ENCODE measurements around the gene CALN1.

CALN1 gene

DNA sequence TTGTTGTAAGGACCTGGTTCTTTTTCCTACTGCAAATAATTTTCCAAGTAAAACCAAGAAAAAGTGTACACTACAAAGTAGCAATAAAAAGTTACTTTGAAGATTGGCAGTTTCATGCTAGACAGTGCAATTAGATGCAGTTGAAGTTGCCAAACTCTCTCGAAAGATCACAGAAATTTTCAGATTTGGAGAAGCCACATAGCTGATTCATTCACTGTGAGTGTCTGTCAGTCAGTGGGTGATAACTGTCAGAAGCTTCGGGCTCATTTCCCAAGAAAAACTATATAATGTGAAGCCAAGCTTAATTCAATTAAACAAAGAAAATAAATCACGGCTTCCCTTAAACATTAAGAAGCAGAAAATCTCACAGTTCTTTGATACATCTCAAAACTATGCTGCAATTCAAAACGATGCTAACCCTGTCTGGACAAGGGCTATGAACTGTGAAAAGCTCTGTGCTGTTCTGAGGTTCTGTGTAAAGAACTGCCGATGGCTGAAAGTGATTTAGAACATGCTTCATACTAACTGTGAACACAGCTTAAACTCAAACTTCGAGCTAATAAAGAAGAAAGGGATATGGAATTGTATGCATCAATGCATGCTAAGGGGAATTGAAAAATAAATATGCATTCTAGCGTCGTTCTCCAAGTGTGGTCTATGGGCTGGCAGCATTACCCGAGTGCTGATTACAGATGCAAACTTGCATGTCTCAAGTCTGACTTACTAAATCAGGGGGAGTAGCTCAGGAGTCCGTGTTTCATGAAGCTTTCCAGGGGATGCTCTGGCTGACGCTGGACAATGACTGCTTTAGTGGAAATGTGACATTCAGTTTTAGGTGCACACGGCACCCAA, 557.4 kb downstream of the CALN1 start:
- 94% methylated on average over 10 of the region's 12 CpGs for WGBS (ENCODE audit: insufficient coverage)
- CTCF ChIA-PET, result interaction anchor here (0.5 to 5.4 kb wide), 5 partner anchors 8 to 640 kb away, joined by 3 to 20 read pairs (median 5); no protein-coding TSS in a partner anchor
- POLR2A ChIA-PET, result interaction anchor here (0.6 kb wide), 1 partner anchor 488 kb away, joined by 3 read pairs; no protein-coding TSS in a partner anchor
- Histone ChIP-seq H3K9me3 (ENCODE audit: control extremely low read depth in 1 of 5, control insufficient read depth in 4 of 5, insufficient read depth in 2 of 5, low read depth in 1 of 5, low read length in 4 of 5) (no peaks in the 10 kb centered on the region), H3K27me3 (replicated peaks in 2 of 5; ENCODE audit: control insufficient read depth in 4 of 5, insufficient read depth in 5 of 5, low read length in 4 of 5) (no peaks in the 10 kb centered on the region), H3K4me1 (ENCODE audit: control extremely low read depth in 1 of 4, control insufficient read depth in 4 of 4, insufficient read depth in 4 of 4, low read length in 3 of 4) (no peaks in the 10 kb centered on the region), H3K27ac (ENCODE audit: insufficient read depth in 1 of 2, low read depth in 1 of 2, low read length in 2 of 2, poor library complexity in 1 of 2, severe bottlenecking in 2 of 2) (no peak overlapping the region), H3K36me3 (ENCODE audit: control insufficient read depth in 4 of 4, insufficient read depth in 4 of 4, low read length in 3 of 4) (peaks cover 0 to 15% (median under 1%) of the 10 kb centered on the region in 4 experiments), H3K4me3 (ENCODE audit: control insufficient read depth in 1 of 7, extremely low read depth in 1 of 7, insufficient read depth in 4 of 7, low read depth in 2 of 7, low read length in 6 of 7) (no peak overlapping the region)
- no peak for DNase-seq

DNA sequence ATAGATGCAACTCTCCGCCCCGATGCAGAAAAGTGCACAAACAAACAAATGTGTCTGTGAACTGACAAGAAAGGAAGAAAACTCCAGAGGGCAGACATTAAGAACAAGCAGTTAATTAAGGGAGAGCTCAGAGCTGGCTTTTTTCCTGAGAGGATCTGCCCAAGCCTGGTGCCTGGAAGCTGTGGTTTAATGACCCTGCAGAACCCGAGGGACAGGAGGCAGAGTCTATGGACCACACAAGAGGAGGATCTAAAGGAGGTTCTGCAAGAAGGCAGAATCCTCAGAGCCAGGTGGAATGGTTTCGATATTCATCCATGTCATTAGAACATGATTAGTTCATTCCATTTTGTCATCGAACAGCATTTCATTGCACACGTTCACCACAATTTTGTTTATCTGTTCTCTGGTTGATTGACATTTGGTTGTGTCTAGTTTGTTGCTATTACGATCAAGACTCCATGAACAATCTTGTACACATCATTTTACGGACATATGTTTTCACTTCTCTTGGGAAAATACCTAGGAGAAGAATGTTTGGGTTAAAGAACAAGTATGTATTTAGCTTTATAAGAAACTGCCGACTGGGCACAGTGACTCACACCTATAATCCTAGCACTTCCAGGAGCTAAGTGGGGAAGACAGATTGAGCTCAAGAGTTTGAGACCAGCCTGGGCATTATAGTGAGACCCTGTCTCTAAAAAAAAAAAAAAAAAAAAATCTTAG, 560.2 kb downstream of the CALN1 start:
- H3K27me3 ChIP-seq (replicated peaks in 2 of 5; ENCODE audit: control insufficient read depth in 4 of 5, insufficient read depth in 5 of 5, low read length in 4 of 5), result no peaks in the 10 kb centered on the region
- ChIA-PET POLR2A (no interaction called here), CTCF (interaction anchor here (0.6 to 5.4 kb wide), 3 partner anchors 7 to 203 kb away, joined by 3 to 20 read pairs (median 3); no protein-coding TSS in a partner anchor)
- H3K4me1 ChIP-seq (ENCODE audit: control extremely low read depth in 1 of 4, control insufficient read depth in 4 of 4, insufficient read depth in 4 of 4, low read length in 3 of 4), result no peaks in the 10 kb centered on the region
- H3K4me3 ChIP-seq (ENCODE audit: control insufficient read depth in 1 of 7, extremely low read depth in 1 of 7, insufficient read depth in 4 of 7, low read depth in 2 of 7, low read length in 6 of 7), result no peak overlapping the region
- WGBS (ENCODE audit: insufficient coverage), result 81% methylated on average over 3 of the region's 9 CpGs
- H3K27ac ChIP-seq (ENCODE audit: insufficient read depth in 1 of 2, low read depth in 1 of 2, low read length in 2 of 2, poor library complexity in 1 of 2, severe bottlenecking in 2 of 2), result no peak overlapping the region
- peaks cover 0 to 8% (median 2%) of the 10 kb centered on the region in 5 experiments for H3K9me3 ChIP-seq (ENCODE audit: control extremely low read depth in 1 of 5, control insufficient read depth in 4 of 5, insufficient read depth in 2 of 5, low read depth in 1 of 5, low read length in 4 of 5)
- peaks cover 0 to 5% (median under 1%) of the 10 kb centered on the region in 4 experiments for H3K36me3 ChIP-seq (ENCODE audit: control insufficient read depth in 4 of 4, insufficient read depth in 4 of 4, low read length in 3 of 4)
- no peak for DNase-seq

DNA sequence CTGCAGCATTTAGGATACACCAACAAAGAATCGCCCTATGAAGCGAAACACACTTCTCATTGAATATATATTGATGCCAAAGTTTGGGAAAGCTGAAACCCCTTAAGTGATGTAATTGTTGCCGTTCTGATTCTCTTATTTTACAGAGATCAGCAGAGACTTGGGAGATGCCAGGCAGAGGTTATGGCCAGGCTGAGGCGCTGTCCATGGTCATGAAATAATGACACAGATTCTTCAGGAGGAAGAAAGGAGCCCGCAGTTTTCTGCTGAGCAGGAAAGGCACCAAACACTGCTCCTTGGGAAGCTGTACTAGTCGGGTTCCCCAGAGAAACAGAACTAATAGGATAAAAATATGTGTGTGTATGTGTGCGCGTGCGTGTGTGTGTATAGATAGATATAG, 566.0 kb downstream of the CALN1 start:
- Histone ChIP-seq H3K36me3 (ENCODE audit: control insufficient read depth in 4 of 4, insufficient read depth in 4 of 4, low read length in 3 of 4) (peaks cover 0 to 5% (median 4%) of the 10 kb centered on the region in 4 experiments), H3K9me3 (ENCODE audit: control extremely low read depth in 1 of 5, control insufficient read depth in 4 of 5, insufficient read depth in 2 of 5, low read depth in 1 of 5, low read length in 4 of 5) (peaks cover 0 to 9% (median 2%) of the 10 kb centered on the region in 5 experiments), H3K27ac (ENCODE audit: insufficient read depth in 1 of 2, low read depth in 1 of 2, low read length in 2 of 2, poor library complexity in 1 of 2, severe bottlenecking in 2 of 2) (no peak overlapping the region), H3K4me1 (ENCODE audit: control extremely low read depth in 1 of 4, control insufficient read depth in 4 of 4, insufficient read depth in 4 of 4, low read length in 3 of 4) (peaks cover 0 to 8% (median 5%) of the 10 kb centered on the region in 4 experiments), H3K4me3 (ENCODE audit: control insufficient read depth in 1 of 7, extremely low read depth in 1 of 7, insufficient read depth in 4 of 7, low read depth in 2 of 7, low read length in 6 of 7) (no peak overlapping the region), H3K27me3 (replicated peaks in 2 of 5; ENCODE audit: control insufficient read depth in 4 of 5, insufficient read depth in 5 of 5, low read length in 4 of 5) (no peaks in the 10 kb centered on the region)
- WGBS (ENCODE audit: insufficient coverage), result 98% methylated on average over 5 of the region's 9 CpGs
- ChIA-PET POLR2A (interaction anchor here (0.5 kb wide), 1 partner anchor 46 kb away, joined by 3 read pairs; no protein-coding TSS in a partner anchor), CTCF (interaction anchor here (3.5 kb wide), 1 partner anchor 8 kb away, joined by 20 read pairs; no protein-coding TSS in a partner anchor)
- peak in 2 of 3 donors; percentile 41 to 53 for DNase-seq

DNA sequence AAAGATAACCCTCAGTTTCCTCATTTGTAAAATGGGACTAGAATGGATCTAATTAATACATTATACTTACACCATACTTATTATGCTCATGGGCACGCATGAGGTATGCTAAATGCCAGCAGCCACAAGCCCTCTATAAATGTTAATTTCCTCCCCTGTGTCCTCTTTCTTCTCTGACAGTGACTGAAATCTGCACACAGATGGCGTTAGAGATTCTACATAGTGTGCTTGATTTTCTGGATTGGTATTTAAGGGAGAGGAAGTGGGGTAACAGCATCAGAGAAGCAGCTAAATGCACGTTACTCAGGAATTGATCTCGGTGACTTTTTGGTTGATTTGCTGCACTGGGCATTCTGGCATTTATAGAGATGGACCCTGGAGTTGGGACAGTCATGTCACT, 568.5 kb downstream of the CALN1 start:
- peaks cover 0 to 5% (median 4%) of the 10 kb centered on the region in 4 experiments for H3K36me3 ChIP-seq (ENCODE audit: control insufficient read depth in 4 of 4, insufficient read depth in 4 of 4, low read length in 3 of 4)
- ChIA-PET POLR2A (interaction anchor here (0.5 kb wide), 1 partner anchor 63 kb away, joined by 3 read pairs; no protein-coding TSS in a partner anchor), CTCF (interaction anchor here (0.6 to 3.5 kb wide), 21 partner anchors 9 to 653 kb away, joined by 3 to 20 read pairs (median 3); no protein-coding TSS in a partner anchor)
- no peak overlapping the region for H3K4me3 ChIP-seq (ENCODE audit: control insufficient read depth in 1 of 7, extremely low read depth in 1 of 7, insufficient read depth in 4 of 7, low read depth in 2 of 7, low read length in 6 of 7)
- WGBS (ENCODE audit: insufficient coverage), result 19% methylated on average over 3 of the region's 4 CpGs
- peaks cover 0 to 8% (median 5%) of the 10 kb centered on the region in 4 experiments for H3K4me1 ChIP-seq (ENCODE audit: control extremely low read depth in 1 of 4, control insufficient read depth in 4 of 4, insufficient read depth in 4 of 4, low read length in 3 of 4)
- peaks cover 0 to 9% (median 2%) of the 10 kb centered on the region in 5 experiments for H3K9me3 ChIP-seq (ENCODE audit: control extremely low read depth in 1 of 5, control insufficient read depth in 4 of 5, insufficient read depth in 2 of 5, low read depth in 1 of 5, low read length in 4 of 5)
- H3K27ac ChIP-seq (ENCODE audit: insufficient read depth in 1 of 2, low read depth in 1 of 2, low read length in 2 of 2, poor library complexity in 1 of 2, severe bottlenecking in 2 of 2), result no peak overlapping the region
- H3K27me3 ChIP-seq (replicated peaks in 2 of 5; ENCODE audit: control insufficient read depth in 4 of 5, insufficient read depth in 5 of 5, low read length in 4 of 5), result no peaks in the 10 kb centered on the region
- DNase-seq, result peak; percentile 49 to 83 (median 79)

GRCh38 chr7:71842786-71843185, 569.4 kb downstream of the CALN1 start:
- ChIA-PET CTCF (interaction anchor here (0.6 to 3.5 kb wide), 11 partner anchors 8 to 654 kb away, joined by 3 to 20 read pairs (median 4); no protein-coding TSS in a partner anchor), POLR2A (no interaction called here)
- Histone ChIP-seq H3K9me3 (ENCODE audit: control extremely low read depth in 1 of 5, control insufficient read depth in 4 of 5, insufficient read depth in 2 of 5, low read depth in 1 of 5, low read length in 4 of 5) (peaks cover 0 to 4% (median 0%) of the 10 kb centered on the region in 5 experiments), H3K4me1 (ENCODE audit: control extremely low read depth in 1 of 4, control insufficient read depth in 4 of 4, insufficient read depth in 4 of 4, low read length in 3 of 4) (peaks cover 0 to 8% (median 5%) of the 10 kb centered on the region in 4 experiments), H3K27me3 (replicated peaks in 2 of 5; ENCODE audit: control insufficient read depth in 4 of 5, insufficient read depth in 5 of 5, low read length in 4 of 5) (no peaks in the 10 kb centered on the region), H3K36me3 (ENCODE audit: control insufficient read depth in 4 of 4, insufficient read depth in 4 of 4, low read length in 3 of 4) (peaks cover 0 to 4% (median 2%) of the 10 kb centered on the region in 4 experiments), H3K27ac (ENCODE audit: insufficient read depth in 1 of 2, low read depth in 1 of 2, low read length in 2 of 2, poor library complexity in 1 of 2, severe bottlenecking in 2 of 2) (no peak overlapping the region), H3K4me3 (ENCODE audit: control insufficient read depth in 1 of 7, extremely low read depth in 1 of 7, insufficient read depth in 4 of 7, low read depth in 2 of 7, low read length in 6 of 7) (no peak overlapping the region)
- no peak for DNase-seq
- 83% methylated on average over 1 of the region's 3 CpGs for WGBS (ENCODE audit: insufficient coverage)

DNA sequence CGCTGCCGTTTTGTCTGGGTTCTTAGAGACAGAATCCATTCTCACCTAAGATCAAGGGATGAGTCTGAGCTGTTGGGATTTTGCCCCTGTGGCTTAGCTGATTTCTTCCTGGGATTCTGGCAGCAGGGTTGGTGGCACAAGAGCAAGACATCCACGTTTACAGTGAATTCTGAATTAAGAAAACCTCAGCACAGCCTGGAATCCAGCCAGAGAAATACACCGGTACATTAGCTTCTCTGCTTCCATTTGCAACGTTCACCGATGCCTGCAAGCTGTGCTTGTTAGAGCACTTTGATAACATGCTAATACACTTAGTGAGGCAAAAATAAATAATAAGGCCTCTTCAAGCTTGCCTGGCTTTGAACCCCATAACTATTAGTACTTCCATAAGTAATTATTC, 569.8 kb downstream of the CALN1 start:
- CTCF ChIA-PET, result interaction anchor here (0.6 to 1.3 kb wide), 3 partner anchors 91 to 652 kb away, joined by 3 to 4 read pairs (median 3); no protein-coding TSS in a partner anchor
- Histone ChIP-seq H3K27ac (ENCODE audit: insufficient read depth in 1 of 2, low read depth in 1 of 2, low read length in 2 of 2, poor library complexity in 1 of 2, severe bottlenecking in 2 of 2) (no peak overlapping the region), H3K27me3 (replicated peaks in 2 of 5; ENCODE audit: control insufficient read depth in 4 of 5, insufficient read depth in 5 of 5, low read length in 4 of 5) (no peaks in the 10 kb centered on the region), H3K4me1 (ENCODE audit: control extremely low read depth in 1 of 4, control insufficient read depth in 4 of 4, insufficient read depth in 4 of 4, low read length in 3 of 4) (peaks cover 0 to 8% (median 5%) of the 10 kb centered on the region in 4 experiments), H3K9me3 (ENCODE audit: control extremely low read depth in 1 of 5, control insufficient read depth in 4 of 5, insufficient read depth in 2 of 5, low read depth in 1 of 5, low read length in 4 of 5) (peaks cover 0 to 2% (median 0%) of the 10 kb centered on the region in 5 experiments), H3K4me3 (ENCODE audit: control insufficient read depth in 1 of 7, extremely low read depth in 1 of 7, insufficient read depth in 4 of 7, low read depth in 2 of 7, low read length in 6 of 7) (no peak overlapping the region), H3K36me3 (ENCODE audit: control insufficient read depth in 4 of 4, insufficient read depth in 4 of 4, low read length in 3 of 4) (peaks cover 0 to 4% (median 2%) of the 10 kb centered on the region in 4 experiments)
- 64% methylated on average over 4 of the region's 6 CpGs for WGBS (ENCODE audit: insufficient coverage)
- DNase-seq, result no peak
- POLR2A ChIA-PET, result no interaction called here
